Colon (tissue), 2 donors: Measurements from ENCODE around the gene NFKBIE.

Experiments used
- FAIRE-seq: peaks from 2 replicates; lab custom pipeline; 2012; peaks lifted over from hg19 to GRCh38; lab: Jason Lieb, UNC
- donor health status: control.
- donor health status: control.

Gene NFKBIE

GRCh38 chr6:44226368-44227147 lies 38.8 kb downstream of the NFKBIE start:
- no peak for FAIRE-seq

GRCh38 chr6:44225579-44226325 lies 39.6 kb downstream of the NFKBIE start:
- no peak for FAIRE-seq

- no peak for FAIRE-seq
Measured at GRCh38 chr6:44224965-44225305, 40.4 kb downstream of the NFKBIE start.

GRCh38 chr6:44224029-44224964 lies 41.1 kb downstream of the NFKBIE start:
- no peak for FAIRE-seq

DNA sequence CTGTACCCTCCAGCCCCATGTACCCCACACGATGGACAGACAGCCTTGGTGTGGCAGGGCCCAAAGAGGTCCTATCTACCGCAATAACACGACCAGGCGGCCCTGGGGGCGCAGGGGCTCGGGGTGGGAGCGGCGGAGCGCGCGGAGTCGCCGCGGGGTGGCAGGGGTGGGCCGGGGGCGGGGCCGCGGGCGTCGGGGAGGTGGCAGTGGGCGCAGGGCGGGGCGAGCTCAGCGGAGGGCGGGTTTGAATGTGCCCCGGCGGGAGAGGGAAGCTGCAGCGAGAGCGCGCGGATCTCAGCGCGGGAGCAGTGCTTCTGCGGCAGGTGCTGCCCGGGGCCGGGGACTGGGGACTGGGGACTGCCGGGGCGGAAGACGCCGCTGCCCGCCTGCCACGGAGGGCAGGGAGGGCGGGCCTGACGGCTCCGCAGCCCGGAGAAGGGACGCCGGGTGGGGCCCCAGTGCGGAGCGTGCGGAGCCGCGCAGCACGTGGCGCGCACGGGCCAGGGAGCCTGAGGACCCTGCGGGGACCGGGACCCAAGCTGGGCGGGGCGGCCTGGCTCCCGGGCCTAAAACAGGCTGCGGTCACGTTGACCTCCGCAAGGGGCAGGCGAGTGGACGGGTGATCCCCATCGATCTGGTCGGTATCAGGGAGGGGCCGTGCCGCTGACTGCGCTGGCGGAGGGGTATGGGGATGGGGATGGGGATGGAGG lies 41.9 kb downstream of the NFKBIE start, which contains the start of gene SLC29A1:
Gene SLC29A1 (plus strand): TSS at position 277 of the 710 bp plus-strand sequence. CDS start 3,719 bp downstream, outside the sequence.
- FAIRE-seq: no peak

- FAIRE-seq: no peak
Measured at GRCh38 chr6:44222486-44223318, 42.6 kb downstream of the NFKBIE start.

GRCh38 chr6:44221961-44222335 lies 43.4 kb downstream of the NFKBIE start:
- FAIRE-seq: no peak

DNA sequence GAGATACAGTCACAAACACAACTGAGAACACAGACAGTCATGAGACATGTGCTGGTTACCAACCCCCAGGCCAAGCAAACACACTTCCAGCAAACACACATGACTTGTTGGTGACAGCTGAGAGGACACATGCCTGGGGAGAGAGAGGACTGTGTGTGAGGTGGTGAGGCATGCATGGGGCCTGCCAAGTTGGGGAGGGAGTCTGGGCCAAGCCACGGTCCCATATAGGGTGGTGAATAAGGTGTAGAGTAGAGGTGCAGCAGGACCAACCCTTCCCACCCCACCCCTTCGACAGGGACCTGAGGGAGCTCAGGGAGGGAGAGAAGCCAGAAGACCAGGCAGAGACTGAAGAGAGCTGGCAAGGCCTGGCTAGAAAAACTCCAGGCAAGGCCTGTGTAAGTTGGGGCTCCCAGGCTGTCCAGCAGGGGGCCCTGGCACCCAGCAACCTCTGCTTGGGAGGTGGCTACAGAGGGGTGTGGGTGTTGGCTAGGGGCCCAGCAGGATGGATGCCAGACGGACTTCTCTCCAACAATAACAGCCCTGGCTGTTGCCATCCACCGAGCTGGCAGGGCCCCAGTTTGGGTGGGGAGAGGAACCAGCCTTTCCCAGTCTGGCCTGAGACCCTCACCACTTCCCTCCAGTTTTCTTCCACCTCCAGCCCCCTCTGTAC lies 43.9 kb downstream of the NFKBIE start:
- FAIRE-seq: no peak

DNA sequence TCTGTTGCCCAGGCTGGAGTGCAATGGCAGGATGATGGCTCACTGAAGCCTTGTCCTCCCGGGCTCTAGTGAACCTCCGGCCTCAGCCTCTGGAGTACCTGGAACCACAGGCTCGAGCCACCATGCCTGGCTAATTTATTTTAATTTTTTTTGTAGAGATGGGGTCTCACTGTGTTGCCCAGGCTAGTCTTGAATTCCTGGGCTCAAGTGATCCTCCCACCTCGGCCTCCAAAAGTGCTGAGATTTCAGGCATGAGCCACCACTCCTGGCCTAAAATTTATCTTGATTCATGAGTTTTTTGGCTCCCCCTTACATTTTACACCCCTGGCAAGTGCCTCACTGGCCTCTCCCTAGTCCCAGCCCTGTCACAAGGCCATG lies 44.4 kb downstream of the NFKBIE start:
- no peak for FAIRE-seq

- FAIRE-seq: no peak
Measured at GRCh38 chr6:44219815-44220784, 45.3 kb downstream of the NFKBIE start.

DNA sequence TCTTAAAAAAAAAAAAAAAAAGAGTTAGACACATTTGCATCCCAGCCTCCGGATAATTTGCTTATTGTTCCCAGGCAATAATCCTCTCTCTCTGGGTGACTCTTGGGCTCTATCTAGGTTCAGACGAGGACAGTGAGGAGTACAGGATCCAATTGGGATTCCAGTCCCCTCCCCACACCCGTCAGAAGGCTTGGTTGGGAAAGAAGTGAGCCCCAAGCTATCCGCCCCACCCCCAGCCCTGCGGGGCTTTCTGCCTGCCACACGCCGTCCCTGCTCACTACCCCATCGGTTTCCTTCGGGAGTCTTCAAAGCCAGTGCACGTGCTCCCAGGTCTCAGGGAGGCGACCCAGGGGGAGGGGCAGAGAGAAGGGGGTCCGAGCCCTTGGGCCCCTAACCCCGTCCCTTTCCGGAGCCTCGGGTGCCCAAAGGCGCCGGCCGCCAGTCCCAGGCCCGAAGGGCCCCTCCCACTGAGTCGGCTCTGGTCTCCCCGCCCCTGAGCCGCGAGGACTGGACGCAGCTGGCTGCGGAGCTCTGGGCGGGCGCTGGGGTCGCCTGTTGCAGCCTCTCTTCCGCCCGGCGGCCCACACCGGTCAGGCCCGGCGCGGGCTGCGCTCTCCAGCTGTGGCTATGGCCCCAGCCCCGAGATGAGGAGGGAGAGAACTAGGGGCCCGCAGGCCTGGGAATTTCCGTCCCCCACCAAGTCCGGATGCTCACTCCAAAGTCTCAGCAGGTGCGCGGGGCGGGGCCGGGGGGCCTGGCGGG lies 46.1 kb downstream of the NFKBIE start:
- no peak for FAIRE-seq

DNA sequence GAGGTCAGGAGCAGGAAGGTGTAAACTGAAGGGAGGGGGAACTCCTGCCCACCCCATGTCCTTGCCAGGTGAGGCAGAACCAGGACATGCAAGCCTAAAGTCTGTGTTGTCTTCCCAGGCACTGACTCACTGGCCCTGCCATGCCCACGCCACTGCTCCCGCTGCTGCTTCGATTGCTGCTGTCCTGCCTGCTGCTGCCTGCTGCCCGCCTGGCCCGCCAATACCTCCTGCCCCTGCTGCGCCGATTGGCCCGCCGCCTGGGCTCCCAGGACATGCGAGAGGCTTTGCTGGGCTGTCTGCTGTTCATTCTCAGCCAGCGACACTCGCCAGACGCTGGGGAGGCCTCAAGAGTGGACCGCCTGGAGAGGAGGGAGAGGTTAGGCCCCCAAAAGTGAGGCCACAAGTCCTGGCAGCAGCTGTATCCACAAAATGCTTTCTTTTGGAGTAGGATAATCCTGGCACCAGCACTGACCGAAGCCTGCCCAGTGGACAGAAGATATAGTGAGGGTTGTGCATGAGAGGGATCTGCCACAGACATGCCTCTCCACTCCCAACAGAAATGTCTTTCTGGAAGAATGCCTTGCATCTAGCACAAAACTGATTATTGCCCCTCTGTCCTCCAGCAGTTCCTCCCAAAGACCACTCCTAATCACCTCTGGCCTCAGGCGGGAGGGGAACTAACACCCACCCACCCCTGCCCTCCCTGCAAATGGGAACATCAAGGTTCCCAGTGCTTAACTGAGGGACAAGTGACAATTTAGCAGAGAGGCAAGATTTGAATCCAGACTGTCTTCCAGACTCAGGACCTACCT lies 47.8 kb downstream of the NFKBIE start:
- FAIRE-seq: no peak

DNA sequence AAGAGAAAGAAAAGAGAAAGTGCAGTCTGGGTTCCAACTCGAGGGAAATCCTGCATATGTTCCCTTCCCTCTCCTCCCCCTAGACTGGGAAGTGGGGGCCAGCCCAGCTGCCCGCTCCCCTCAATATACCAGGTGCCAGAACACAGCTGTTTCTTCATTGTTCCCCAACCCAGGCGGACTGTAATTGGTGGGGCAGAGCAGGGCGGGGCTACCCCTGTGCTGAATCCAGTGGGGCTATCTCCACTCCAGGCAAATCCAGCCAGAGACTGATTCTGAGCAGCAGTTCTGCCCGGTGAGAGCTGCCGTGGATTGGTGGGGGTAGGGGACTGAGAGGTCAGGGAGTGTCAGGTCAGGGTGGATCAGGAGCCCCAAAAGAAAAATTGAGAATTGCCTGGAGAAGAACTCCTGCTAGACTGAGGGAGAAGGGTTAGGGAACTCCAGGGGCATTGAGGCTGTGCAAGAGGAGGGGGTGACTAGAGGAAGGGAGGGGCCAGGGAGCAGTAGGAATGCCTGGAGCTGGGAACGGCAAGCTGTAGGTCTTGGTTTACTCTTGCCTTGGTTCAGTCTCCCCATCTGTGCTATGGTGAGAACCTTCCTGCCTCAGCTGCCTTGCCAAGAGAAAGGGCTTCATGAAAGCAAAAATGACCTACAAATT lies 48.5 kb downstream of the NFKBIE start, which contains the start of gene MYMX:
Gene MYMX (plus strand): TSS at position 250 of the 655 bp plus-strand sequence. CDS start 546 bp downstream, outside the sequence.
- FAIRE-seq: no peak

GRCh38 chr6:44214307-44214706 lies 51.0 kb downstream of the NFKBIE start:
- no peak for FAIRE-seq

DNA sequence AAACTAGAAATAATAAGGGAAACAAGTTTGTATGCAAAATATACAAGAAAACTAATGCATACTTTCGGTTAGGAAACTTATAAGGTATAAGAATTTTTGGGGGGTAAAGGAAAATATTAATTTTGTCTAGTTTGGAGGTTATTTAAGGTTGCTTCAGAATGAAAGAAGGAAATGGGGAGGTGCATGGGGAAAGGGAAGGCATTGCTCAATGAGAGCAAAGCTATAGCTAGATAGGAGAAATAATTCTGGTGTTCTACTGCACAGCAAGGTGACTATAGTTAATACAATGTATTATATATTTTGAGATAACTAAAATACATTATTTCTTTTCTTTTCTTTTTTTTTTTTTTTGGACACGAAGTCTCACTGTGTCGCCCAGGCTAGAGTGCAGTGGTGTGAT lies 54.1 kb downstream of the NFKBIE start:
- FAIRE-seq: no peak
